NCI-H187 treated with DMSO at 0.1 percent for 48 hours (cell line): ENCODE data around the gene IL1RAPL1.

ENCODE experiments used
- DNase-seq: peaks from one replicate; lab custom pipeline; 2025; lab: John Stamatoyannopoulos, UW

Gene IL1RAPL1

DNA sequence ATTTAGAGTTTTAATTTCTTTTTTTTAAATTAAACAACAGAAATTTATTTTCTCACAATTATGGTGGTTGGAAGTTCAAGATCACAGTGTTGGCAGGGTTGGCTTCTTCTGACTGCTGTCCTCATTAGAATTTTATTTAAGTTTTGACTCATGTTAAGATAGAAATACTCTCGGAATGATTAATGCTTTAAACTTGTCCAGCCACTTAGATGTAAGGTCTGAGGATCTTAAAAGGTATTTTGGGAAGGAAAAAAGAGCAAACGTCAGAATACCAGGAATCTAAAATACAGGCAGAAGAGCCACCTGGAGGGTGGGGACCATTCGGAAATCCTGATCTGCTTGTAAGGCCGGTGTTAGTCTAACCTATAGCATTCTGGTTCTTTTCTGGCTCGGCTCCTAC is 1205.1 kb downstream of the IL1RAPL1 start:
- DNase-seq = no peak

DNA sequence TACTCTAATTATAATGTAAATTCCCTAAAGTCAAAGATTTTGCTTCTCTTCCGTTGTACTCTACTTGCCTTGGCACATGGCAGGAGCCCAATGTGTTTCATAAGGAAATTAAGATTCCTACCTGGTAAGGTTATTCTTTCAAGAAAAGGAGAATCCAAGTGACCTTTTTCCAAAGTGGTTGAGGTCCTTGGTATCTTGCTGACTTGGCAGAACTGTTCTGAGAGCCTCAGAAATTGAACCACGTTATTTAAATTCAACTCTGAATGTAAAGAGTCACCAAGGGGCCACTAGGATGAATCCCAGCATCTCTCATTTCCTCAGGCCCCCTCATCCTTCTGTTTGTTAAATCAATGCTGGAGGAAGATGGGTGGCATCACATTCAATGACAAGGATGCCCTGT is 1209.9 kb downstream of the IL1RAPL1 start:
- no peak for DNase-seq

DNA sequence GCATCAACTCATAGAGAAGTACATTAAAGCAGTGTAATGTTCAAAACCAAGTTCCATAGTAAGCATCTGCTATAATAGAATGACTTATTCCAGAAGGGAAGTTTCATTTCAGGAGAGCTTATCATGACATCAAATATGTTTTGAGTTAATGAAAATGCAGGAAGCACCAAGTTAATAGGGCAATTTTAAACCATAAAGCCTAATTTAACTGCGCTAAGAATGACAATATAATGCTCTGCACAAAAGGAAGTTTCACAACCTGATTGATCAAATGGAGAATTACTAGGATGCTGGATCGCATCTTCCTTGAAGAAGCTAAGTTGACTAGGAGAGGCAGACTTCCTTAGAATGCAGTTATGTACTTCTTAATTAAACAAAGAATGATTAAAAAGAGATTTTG is 1211.2 kb downstream of the IL1RAPL1 start:
- DNase-seq = no peak

DNA sequence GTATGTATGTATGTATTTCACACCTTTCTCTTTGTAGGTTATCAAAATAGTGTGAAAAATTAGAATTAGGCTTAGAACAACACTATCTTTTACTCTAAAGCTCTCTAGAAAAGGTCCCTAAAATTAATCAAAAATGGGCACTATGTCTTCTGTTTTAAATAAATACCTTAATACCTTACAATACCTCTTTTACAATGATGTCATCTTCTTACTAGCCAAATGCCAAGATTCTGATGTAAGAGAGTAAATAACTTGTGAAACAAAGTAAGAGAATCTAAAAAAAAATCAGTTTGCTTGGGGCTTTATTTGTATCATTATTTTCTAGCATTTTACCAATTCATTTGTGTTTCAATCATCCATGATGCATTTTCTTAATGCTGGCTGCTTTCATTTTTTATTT is 1225.9 kb downstream of the IL1RAPL1 start:
- DNase-seq = no peak

DNA sequence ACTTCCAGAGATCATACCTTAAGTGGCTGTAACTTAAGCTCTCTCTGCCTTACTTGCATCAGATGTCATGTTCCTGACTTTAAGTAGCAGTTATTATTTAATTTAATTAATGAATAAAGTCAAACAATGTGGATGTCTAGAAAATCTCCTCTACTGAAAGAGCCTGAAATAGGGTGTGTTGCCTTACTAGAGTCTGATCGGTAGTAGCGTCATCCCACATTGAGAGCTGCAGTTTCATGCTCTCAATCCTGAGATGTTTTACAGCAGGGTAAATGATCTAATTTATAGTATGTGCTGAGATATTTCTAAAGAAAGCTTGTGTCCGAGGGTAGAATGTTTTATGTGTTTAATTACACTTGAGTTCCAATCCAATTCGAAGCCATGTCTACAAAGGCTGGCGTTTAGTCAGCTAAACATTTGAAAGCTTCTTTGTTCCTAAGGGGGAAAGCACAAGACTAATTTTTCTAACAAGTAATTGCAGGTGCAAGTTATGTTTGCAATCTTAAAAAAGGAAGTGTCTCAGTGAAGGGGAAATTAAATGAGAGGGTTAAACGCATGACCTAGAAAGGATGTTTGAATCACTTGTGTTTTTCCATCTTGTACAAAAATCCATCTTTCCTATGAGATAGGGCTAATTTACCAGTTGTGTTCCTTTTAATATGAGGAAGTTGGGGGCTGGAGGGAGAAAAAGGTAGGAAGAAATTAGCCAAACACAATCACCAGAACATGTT is 1237.1 kb downstream of the IL1RAPL1 start:
- no peak for DNase-seq

DNA sequence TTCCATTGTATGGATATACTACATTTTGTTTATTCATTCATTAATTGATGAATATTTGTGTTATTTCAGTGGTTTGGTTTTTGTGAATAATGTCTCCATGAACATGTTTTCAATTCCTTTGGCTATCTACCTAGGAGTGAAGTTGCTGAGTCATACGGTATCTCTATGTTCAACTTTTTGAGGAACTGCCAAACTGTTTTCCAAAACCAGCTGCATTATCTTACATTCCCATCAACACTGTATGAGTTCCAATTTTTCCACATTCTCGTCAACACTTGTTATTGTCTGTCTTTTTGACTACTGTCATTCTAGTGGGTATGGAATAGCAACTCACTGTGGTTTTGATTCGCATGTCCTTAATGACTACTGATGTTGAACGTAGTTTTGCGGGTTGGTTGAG is 1239.5 kb downstream of the IL1RAPL1 start:
- DNase-seq = no peak

DNA sequence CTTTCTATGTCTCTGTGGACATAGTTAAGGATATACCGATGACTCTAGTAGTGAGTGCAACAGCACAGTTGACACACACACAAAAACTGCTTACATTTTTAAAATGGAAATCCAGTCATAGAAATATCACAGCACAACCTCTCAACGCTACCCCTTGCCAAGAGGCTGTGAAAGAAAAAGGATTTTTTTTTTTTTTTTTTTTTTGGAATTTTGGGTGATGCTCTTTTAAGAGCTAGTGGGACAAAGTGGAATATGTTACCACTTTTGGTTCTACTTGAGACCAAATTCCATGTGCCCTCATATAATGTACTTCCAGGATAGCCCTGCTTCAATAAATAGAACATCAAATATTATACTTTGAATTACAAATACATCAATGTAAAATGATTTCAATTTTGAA is 1247.1 kb downstream of the IL1RAPL1 start:
- DNase-seq = no peak

DNA sequence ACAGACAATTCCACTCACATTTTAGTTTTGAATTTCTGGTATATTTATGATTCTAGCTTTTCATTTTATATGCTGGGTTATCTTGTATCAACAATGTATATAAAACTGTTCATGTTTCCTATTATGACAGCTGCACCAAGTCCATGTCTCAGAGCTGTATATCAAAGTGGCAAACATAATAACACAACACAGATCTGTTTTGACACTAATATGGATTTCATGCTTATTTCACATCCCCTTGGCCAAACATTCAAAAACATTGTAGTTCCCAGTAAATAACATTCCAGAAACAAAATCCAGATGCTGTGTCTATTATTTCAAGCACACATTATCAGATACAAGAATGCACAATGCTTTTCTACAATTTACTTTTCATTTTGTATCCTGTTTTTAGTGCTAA is 1247.5 kb downstream of the IL1RAPL1 start:
- no peak for DNase-seq

DNA sequence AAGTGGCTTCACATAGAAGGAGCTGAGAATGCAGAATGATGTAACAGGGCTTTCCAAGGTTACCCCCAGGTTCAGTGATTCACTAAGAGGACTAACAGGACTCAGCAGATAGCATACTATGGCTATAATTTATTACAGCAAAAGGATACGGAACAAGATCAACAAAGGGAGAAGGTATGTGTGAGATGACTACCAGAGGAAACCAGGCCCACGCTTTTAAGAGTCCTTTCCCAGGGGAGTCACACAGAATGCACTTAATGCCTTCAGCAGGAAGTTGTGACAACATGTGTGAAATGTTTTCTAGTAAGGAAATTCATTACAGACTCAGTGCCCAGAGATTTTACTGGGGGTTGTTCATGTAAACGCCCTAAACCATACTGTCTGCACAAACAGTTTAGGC is 1254.5 kb downstream of the IL1RAPL1 start:
- DNase-seq = no peak

DNA sequence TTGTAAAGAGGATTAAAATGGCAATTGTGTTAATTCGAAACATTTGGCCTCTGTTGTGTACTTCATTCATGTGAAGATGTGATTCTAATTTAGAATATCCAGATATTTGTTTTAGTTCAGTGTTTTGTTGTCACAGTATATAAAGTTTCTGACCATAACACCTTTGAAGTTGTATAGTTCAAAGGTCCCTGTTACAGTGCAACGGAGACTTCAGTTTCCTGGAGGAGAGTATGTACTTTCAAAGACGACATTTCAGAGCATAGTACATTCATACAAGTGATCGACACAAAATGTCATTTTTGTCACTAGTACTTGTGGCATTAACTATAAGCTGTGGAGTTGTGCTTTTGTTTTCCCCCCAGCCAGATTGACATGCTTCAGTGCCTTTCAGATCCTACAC is 1255.3 kb downstream of the IL1RAPL1 start:
- DNase-seq = no peak

DNA sequence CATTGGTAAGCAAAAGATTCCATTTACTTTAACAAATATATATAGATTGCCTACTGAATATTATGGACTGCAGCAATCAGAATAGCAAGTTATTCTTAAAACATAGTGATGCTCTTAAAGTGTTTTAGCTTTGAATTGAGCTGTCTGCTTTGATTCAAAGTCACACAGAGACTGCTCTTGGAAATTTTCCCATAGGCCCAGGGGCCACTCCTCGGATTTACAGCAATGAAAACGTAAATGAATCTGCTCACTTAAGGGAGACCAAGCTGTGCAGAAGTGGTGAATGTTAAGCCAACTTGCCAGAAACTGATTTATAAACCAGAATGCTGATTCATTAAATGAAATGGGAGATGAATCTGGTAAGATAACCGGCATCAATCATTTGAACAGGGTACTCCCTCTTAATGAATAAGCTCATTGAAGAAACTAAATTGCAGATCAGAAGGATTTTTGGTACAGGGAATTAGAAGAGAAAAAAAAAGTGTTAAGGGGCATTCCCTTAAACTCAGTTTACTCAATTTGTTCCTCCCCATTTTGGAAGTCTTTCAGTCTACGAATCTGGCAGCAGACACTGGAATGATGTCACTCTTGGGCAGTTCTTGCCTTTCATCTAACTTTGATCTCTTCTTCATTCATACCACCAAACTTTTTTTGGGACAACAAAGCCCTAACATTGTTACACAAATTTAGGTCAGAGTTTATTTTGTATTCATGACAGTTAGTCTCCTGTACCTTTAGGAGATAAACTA is 1264.8 kb downstream of the IL1RAPL1 start:
- no peak for DNase-seq

DNA sequence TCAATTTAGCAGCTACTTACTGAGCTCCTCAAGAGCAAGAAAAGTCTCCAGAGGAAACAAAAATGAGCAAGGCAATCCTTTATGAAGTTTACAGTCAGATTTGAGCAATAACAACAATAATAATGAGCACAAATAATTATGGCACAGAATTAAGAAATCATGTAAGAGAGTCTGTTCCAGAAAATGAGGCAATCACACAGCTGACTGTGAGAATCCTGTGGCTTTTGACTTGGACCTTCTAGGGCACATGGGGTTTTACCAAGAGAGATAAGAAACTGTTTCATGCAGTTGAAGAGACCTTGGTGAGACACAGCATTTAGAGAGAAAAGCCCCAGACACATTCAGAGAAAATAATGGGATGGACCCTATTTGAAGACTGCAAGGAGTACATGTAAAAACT is 1265.5 kb downstream of the IL1RAPL1 start:
- DNase-seq = no peak

DNA sequence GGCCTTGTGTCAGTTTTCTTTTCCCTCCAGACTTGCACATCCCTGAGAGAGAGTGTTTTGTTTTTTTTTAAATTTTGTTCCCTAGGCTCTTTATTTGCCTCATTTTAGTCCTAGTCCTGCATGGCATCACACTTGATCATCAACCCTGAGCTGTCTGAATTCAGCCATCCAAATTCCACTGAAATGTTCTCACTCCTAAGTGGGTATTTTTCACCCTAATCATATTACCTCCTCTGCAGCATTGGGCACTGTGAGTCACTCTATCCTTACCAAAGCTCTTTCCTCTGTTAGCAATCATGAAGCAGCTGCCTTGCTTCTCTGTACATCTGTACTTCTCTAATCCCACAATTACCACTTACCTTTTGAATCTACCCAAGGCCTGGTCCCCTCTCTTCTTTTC is 1271.5 kb downstream of the IL1RAPL1 start:
- no peak for DNase-seq

DNA sequence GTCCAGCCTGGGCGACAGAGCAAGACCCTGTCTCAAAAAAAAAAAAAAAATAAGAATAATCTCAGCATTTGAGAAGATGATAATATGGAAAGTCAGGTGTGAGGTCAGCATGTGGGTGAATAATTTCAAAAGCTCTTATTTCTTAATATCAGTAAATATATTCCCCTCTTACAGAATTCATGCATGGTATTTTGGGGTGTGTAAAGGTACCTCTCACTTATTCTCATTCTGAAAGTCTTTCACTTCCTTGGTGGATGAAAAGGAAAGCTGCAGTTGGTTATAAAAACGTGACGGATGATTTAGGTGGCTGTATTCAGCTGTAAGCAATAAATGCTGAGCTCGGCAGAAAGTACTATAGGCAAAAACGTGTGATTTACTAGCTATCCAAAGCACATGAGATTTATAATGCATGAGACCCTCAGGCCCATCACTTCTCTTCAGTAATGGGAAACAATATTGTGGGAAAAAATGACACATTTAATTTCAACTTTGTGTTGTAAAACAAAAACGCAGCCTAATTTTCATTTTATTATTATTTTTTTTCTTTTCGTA is 1275.0 kb downstream of the IL1RAPL1 start:
- no peak for DNase-seq

DNA sequence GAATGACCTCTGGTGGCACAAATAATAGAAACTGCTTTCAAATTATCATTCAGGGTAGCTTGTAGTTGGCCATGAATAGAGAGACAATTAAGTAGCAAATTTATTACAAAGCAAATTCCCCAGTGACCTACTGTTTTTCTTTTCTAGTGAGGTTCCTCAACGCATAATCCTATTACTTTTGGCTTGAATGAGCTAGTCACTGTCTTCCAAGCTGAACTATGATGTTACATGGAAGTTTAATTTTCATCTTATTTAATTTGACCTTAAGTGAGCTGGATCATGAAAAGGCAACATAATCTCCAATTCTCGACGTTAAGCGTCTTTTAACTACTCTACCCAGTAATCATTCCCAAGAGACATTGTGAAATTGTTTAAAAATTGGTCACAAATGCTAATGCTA is 1280.7 kb downstream of the IL1RAPL1 start:
- DNase-seq = no peak

DNA sequence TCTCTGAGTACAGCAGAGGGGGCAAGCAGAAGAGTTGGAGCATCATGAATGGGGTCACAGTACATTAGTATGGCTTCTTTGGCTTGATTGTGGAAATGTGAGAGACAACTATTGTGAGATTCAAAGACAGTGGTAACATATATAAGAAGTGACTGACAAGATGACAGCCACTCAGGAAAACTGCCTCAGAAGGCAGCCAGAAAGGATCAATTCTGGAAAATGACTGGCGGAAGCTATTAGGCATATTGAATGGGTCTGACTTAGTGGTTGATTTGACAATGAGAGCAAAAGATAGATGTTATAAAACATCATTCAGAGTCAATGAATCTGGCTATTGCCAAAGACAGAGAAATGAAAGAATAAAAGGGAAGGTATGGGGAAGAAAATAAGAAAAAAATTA is 1282.6 kb downstream of the IL1RAPL1 start:
- no peak for DNase-seq

DNA sequence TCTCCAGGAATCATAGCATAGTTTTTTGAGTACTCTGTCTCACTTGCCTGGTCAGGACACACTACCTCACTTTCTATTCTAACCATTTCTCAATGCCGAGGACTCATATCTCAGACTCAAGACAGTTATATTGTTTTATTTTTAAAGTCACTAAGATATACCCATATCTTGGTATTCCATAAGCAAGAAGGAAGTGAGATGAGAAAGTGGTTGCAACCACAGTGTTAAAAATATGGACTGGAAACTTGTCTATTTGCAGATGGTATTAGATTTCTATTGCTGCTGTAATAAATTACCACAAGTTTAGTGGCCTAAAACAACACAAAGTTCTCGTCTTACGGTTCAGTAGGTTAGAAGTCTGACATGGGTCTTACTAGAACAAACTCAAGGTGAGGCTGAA is 1283.4 kb downstream of the IL1RAPL1 start:
- no peak for DNase-seq

DNA sequence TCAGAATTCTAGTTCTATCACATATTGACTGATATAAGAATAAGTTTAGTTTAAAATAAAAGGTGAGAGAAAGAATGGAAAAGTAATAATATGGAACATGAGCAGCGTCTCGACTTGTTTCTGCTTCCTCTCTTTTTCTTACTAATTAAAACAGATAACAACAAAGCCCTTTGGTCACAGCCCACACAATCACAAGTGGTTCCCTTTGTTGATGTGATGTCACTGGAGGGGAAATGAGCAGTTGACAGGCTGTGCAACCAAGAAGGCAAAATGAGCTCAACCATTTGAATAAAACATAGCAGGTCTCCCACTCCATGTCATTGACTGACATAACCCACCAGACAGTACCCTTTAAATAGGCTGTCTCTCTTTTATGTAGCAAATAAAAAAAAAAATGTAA is 1285.6 kb downstream of the IL1RAPL1 start:
- no peak for DNase-seq

DNA sequence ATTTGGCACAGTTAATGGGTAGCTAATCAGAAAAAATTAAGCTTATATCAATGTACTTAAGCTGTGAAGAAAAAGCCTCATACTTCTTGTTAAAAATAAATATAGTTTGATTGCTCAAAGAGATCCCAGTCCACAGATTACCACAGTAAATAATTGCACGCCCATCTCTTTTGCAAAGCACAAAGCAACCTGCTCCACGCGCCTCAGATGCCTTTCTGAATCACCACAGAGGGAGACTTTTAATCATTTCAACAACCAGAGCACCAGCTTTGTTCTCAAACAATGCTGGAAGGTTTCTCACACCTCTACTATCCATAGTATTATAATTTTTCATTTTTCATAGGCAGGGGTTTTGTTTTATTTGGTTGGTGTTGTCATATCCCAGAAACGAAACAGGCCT is 1289.5 kb downstream of the IL1RAPL1 start:
- no peak for DNase-seq

DNA sequence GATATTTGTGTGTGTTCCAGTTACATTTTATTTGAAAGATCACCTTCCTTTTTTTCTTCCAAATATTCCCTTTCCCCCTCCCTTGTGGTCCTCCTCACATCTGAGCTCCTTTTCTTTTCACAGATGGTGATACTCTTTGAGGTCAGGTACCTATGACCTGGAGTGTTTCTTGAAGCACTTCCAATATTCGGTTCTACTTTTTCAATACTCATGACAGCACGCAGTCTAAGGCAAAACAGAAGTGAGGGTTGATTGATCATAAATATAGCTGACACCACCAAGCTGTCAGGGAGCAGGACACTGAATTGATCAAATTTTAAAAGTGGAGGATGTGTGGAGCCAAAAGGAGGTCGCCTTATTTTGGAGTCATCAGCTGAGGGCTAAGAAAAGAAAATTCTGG is 1293.7 kb downstream of the IL1RAPL1 start:
- no peak for DNase-seq

DNA sequence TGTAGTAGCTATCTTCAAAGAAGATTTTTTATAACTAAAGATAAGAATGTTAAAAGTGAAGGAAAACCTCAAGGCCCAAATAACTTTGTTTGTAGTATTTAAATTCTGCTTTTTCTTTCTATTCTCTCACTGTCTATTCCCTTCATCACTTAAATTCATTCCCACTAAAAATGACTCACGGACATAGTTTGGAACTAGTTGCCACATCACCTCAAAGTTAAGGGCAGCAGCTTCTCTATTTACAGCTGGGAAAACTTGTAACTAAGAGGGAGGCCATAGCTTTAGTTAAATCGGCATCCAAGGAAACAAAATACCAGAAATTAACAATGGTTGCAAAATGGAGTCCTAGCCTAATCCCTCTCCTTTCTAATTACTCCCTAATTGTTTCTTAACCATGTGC is 1302.8 kb downstream of the IL1RAPL1 start:
- DNase-seq = no peak

DNA sequence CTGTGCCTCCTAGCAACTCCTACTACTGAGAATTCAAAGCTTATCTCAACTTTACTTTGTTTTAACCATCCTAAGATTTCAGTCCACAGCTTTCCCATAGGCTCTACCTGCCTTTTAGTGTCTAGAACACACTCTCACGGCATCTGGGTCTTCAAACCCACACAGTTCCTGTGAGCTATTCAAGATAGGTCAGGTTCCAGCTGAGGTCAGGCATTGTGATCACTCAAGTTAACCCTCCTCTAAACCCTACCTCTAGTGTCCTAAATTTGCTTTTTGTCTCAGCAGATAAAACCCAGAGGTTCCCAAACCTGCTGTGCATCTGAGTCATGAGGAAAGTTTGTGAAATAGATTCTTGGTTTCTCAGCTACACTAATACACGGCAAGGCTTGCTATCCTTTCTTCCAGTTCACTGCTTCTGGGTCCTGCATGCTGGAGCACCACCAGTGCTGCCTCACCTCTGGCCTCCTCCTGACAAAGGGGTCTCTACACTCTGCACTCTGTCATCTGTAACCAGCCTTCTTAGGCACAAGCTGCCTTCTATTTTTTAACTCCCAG is 1303.5 kb downstream of the IL1RAPL1 start:
- DNase-seq = no peak

DNA sequence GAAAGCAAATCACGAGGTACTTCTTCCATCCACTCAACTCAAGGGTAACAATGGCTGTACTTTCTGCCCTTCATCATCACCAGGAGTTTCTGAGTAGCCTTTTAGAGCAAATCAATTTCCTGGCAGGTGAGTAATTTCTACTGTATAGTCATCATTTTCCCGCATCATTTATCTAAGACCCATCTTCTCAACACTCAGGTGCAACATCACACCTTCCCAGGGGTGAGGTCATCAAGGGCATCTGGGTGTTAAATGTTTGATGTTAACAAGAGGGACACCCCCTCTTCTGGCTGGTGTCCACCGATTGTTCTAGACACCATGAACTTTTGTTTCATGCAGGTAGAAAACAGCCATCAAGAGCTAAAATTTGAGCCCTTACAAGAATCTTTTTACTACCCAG is 1314.8 kb downstream of the IL1RAPL1 start:
- DNase-seq = no peak
